Activated naive CD4-positive, alpha-beta T cell treated with anti-CD3 and anti-CD28 coated beads, Interleukin-2, amount 50 U/mL, for 24 hours (primary cell): ENCODE measurements around the gene STAP2.

Source experiments
- H3K27ac Mint-ChIP-seq: one replicate; pipeline ENCODE4 v1.8.0; 2021; ENCODE audit warnings: mild to moderate bottlenecking, mixed read lengths
- H3K27me3 Mint-ChIP-seq: one replicate; pipeline ENCODE4 v1.8.0; 2021; ENCODE audit warnings: mixed read lengths
- H3K36me3 Mint-ChIP-seq: one replicate; pipeline ENCODE4 v1.8.0; 2021; ENCODE audit warnings: mixed read lengths
- H3K4me1 Mint-ChIP-seq: one replicate; pipeline ENCODE4 v1.8.0; 2021; ENCODE audit warnings: mixed read lengths
- H3K4me3 Mint-ChIP-seq: one replicate; pipeline ENCODE4 v1.8.0; 2021; ENCODE audit warnings: mild to moderate bottlenecking, mixed read lengths
- H3K9me3 Mint-ChIP-seq: one replicate; pipeline ENCODE4 v1.8.0; 2021; ENCODE audit warnings: mixed read lengths

STAP2 gene

DNA sequence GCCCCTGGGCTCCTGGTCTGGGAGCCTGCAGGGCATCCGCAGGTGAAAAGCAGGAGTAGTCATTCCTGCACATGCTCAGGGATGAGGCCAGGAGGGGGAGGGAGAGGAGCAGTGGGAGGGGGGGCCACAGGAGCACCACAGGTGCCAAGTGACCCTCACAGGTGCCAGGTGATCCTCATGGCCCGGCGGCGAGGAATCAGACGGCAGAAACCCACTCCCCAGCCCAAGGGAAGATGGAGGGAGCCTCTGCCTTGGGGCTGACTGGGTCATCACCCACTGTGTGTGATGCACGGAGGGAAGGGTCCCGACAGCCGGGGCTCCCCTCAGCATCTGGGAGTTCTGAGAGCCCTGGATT lies 34.4 kb upstream of the STAP2 start:
- no peaks in the 10 kb centered on the region for H3K9me3 Mint-ChIP-seq
- H3K4me1 Mint-ChIP-seq: peaks cover 53% of the 10 kb centered on the region
- H3K27ac Mint-ChIP-seq: no peak overlapping the region
- no peak overlapping the region for H3K4me3 Mint-ChIP-seq
- no peaks in the 10 kb centered on the region for H3K27me3 Mint-ChIP-seq
- H3K36me3 Mint-ChIP-seq: no peaks in the 10 kb centered on the region

DNA sequence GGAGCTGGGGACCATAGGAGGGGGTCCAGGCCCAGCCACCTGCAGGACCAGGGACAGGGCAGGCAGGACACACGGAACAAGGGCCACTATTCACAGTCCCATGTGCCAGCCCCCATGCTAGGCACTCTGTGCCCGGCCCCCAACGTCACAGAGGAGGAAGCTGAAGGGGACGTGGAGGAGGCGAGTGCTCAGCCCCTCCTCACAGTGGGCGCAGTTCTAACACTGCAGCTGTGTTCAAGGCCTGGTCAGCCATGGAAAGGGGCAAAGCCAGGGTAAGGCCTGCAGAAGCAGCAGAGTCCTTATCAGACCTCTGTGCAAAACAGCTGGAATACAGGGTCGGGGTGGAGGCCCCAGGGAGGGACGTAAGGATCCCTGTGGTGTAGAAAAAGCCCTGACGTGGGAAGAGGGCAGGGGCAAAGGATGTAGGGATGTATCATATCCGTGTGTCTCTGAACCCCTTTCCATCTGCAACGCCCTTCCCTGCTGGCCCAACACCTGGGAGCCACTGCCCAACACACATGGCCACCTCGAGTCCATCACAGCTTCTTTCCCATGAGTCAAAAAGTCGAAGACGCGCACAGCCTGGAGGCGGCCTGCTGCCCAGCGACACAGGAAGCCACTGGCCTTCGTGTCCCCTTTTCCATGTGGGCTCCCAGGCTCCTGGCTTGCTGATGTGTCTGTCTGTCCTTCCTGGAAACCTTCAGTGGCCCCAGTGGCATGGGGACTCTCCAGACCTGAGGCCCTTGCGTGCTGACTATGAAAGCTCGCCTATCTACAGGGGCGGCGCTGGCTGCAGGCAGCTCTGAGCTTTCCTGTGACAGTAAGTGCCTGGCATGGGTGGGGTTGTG lies 33.8 kb upstream of the STAP2 start:
- H3K27ac Mint-ChIP-seq: peak overlapping the region; percentile 68
- no peaks in the 10 kb centered on the region for H3K27me3 Mint-ChIP-seq
- peaks cover 53% of the 10 kb centered on the region for H3K4me1 Mint-ChIP-seq
- no peak overlapping the region for H3K4me3 Mint-ChIP-seq
- H3K36me3 Mint-ChIP-seq: no peaks in the 10 kb centered on the region
- no peaks in the 10 kb centered on the region for H3K9me3 Mint-ChIP-seq

DNA sequence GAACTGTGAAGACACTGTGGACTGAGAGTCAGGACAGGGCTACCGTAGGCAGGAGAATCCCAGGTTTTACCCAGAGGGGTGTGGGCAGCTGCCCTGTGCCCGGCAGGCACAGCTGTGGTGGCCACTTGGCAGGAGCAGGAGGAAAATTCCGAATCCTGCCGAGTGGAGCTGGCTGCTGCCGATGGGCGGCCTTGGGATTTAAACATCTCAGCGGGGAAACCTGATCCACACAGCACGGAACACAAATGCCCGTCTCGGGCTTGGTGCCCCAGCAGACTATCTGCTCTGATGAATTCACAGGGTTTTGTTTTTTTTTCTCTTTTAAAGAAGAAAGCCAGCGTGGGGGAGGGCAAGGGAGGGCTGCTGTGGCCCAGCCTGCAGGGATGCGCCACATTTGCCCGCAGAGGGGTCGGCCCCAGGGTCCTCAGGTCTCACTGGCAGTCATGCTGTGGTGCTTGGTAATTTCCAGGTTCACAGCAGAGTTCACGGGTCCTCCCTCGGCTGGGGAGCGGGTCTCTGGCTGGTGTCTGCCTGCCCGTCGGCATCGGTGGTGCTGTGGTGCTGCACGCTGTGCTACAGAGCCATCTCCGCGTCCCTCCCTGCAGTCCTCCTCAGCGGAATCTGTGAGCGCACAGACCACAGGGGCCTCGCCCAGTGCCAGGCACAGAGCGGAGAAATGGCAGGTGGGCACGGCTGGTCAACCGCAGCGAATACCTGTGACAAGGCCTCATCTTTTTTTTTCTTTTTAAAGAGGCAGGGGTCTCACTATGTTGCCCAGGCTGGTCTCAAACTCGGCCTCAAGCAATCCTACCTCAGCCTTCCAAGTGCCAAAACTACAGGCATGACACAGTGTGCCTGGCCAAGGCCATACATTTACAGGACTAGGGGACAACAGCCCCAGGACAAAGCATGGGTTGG lies 32.9 kb upstream of the STAP2 start:
- H3K4me3 Mint-ChIP-seq: peak overlapping the region; percentile 19

DNA sequence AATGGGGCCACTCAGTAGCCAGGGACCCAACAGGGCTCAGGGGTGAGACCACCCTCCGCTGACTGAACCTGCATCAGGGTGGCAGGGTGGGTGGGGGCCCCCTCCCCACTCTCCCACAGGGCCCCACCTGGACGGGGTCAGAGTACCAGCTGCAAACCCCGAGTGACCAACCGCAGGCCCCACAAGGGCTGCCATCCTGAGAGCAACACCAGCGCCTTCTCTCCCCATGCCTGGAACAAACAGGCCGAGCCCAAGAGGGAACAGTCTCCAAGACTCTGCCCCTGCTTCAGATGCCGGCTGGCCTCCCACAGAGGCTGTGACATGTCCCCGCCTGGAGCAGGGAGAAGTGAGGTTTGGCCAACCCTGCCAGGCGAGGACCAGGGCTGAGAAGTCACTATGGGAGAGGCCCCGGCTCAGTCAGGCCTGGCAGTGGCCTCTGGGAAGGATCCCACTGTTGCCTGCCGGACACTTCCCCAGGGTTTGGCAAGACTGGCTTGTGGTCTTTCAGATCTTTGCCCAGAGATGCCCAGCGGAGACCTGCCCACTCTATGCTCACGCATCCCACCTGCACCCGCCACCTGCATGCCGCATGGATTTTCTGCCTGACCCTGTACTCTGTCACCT lies 31.9 kb upstream of the STAP2 start:
- Mint-ChIP-seq H3K4me3 (peak overlapping the region; percentile 79), H3K4me1 (peaks cover 37% of the 10 kb centered on the region), H3K36me3 (no peaks in the 10 kb centered on the region), H3K9me3 (no peaks in the 10 kb centered on the region), H3K27me3 (no peaks in the 10 kb centered on the region), H3K27ac (peak overlapping the region; percentile 68)

More for the DNA sequence above, 32.9 kb upstream of the STAP2 start:
- Mint-ChIP-seq H3K4me1 (peaks cover 47% of the 10 kb centered on the region), H3K27ac (peak overlapping the region; percentile 68), H3K27me3 (no peaks in the 10 kb centered on the region), H3K36me3 (no peaks in the 10 kb centered on the region), H3K9me3 (no peaks in the 10 kb centered on the region)

DNA sequence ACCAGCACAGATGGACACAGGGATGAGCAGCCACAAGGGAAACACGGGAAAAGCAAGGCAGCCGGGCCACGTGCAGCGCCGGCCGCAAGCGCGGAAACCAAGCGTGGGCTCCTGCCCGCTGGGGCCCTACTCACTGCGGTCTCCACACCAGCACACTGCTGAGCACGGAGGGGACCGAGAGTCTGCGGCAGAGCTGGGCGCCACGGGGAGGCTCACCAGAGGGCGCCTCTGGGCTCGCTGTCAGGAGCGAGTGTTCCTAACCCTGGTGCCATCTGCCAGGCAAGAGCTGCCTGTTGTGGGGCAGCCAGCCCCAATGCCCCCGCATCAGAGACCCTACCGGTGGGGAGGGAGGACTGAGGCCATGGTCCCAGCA lies 31.2 kb upstream of the STAP2 start:
- Mint-ChIP-seq H3K4me1 (peaks cover 34% of the 10 kb centered on the region), H3K4me3 (peak overlapping the region; percentile 79), H3K36me3 (no peaks in the 10 kb centered on the region), H3K9me3 (no peaks in the 10 kb centered on the region), H3K27ac (peak overlapping the region; percentile 97), H3K27me3 (no peaks in the 10 kb centered on the region)

DNA sequence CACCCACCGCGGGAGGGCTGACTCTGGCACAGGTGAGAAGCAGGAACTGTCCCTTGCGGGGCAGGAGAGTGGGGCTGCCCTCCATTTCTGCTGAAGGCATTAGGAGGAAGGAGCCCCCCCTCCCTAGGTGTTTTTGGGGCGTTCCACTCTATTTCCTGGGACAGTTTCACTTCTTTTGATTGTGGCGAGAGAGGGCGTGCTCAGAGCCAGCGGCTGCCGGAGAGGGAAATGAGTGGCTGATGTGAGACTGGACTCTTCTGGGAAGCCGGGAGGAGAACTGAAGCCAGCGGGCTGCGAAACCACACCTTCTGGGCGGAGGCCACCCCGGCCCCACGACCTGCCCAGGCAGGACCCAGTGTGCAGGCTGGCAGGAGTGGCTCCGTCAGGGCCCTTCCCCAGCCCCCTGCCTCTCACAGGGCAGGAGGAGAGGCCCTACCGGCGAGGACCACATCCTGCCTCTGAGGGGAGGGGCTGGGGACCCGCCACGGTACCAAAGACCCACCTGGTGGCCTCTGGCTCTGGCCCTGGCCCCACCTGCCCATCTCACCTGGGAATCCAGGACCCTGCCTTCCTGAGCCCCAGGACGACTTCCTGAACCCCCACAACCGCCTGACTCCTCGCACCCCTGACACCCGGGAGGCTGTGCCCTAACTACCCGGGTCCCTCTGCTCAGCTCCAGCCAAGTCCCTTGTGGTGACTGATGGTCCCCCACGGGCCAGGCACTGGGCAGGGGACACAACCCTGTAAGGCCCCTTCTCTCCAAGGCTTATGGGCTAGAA lies 30.7 kb upstream of the STAP2 start:
- H3K36me3 Mint-ChIP-seq: no peaks in the 10 kb centered on the region
- peak overlapping the region; percentile 87 for H3K4me3 Mint-ChIP-seq
- H3K4me1 Mint-ChIP-seq: peaks cover 34% of the 10 kb centered on the region
- H3K27ac Mint-ChIP-seq: peak overlapping the region; percentile 97
- no peaks in the 10 kb centered on the region for H3K27me3 Mint-ChIP-seq
- no peaks in the 10 kb centered on the region for H3K9me3 Mint-ChIP-seq

DNA sequence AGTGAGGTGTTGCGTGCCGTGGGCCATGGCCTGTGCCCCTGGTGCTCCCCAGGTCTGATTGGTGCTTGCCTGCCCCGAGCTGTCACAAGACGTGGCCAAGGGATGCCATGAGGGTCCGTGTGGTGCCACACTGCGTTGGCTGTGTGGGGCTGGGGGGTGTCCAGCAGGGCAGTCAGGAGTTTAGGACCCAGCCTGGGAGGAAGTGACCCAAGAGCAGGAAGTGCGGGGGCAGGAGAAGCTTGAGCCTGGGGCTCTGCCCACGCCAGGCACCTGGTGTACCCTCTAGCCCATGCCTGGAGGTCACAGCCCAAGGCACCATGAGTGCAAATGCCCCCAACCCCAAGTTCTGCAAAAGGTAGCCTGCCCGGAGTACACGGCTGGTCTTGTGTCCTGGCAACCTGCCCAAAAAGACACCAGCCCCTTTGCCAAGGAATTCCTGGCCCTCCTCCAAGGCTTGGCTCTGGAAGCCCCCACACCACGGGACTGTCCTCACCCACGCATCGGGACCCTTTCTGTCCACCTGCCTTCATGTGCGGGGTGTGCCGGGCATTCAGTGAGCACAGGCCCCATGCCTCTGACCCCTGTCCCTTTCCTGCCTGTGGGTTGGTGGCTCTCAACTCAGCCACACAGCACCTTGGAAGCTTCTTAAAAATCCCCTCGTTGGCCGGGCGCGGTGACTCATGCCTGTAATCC lies 29.6 kb upstream of the STAP2 start:
- Mint-ChIP-seq H3K4me3 (peak overlapping the region; percentile 87), H3K27ac (peak overlapping the region; percentile 87), H3K36me3 (no peaks in the 10 kb centered on the region), H3K27me3 (no peaks in the 10 kb centered on the region), H3K4me1 (peaks cover 30% of the 10 kb centered on the region), H3K9me3 (no peaks in the 10 kb centered on the region)

DNA sequence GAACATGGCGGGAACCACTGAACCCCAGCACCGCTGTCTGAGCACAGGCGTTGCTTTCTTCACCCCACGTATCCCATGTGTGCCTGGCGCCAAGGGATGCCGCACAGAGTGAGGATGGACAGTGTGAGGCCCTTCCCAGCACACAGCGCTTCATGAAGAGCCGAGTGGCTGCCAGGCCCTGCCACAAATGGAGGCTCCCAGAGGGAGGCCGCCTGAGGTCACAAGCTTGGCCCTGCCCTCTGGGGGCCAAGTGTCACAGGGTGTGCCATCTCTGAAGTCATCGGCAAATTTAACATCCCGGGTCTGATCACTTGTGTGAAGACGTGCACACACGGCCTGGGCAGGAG lies 29.1 kb upstream of the STAP2 start:
- Mint-ChIP-seq H3K27me3 (no peaks in the 10 kb centered on the region), H3K9me3 (no peaks in the 10 kb centered on the region), H3K4me1 (peaks cover 30% of the 10 kb centered on the region), H3K36me3 (no peaks in the 10 kb centered on the region), H3K27ac (peak overlapping the region; percentile 41), H3K4me3 (no peak overlapping the region)

DNA sequence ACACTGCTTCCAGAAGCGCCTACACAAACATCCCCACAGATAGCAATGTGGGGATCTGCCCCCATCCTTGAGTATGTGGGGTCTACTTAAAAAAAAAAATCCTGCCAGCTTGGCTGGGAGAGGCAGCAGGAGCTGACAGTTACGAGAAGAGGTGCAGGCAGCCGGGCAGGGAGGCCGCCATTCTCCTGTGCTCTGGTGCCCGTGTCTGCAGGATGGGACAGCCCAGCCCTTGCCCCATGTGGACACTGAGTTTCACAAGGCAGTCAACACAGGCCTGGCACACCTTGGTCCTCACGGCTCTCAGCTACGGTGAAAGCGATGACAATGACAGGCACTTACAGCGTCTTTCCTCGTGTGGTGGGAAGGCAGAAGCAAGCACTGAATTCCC lies 28.7 kb upstream of the STAP2 start:
- peaks cover 30% of the 10 kb centered on the region for H3K4me1 Mint-ChIP-seq
- no peak overlapping the region for H3K27ac Mint-ChIP-seq
- no peaks in the 10 kb centered on the region for H3K36me3 Mint-ChIP-seq

DNA sequence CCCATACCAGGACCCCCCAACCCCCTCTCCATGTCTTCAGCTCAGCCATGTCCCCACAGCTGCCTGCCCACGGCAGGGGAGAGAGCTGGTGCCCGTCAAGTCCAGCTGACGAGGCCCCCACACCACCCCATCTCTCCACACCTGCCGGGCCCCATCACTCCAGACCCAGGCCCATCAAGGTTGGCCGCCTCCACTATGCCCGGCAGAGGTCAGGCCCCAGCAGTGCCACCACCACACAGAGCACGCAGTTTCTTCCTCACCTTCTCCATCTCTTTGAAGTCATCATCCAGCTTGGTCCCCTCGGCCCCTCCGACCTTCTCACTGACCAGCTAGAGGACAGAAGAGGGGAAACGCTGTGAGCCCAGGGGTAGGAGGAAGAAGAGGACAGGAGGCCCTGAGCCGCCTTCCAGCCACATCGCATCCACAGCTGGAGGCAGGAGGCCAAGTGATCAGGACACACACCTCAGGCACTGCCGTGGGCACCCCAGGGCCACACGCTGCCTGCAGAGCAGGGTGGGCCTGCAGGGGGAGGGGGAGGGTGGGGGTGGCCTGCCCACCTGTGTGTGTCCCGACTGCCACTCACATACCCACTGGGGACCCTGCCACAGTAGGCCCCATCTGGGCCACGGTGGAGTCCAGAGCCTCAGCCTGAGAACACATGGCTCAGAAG lies 28.2 kb upstream of the STAP2 start:
- Mint-ChIP-seq H3K4me3 (no peak overlapping the region), H3K27me3 (no peaks in the 10 kb centered on the region), H3K4me1 (peaks cover 30% of the 10 kb centered on the region), H3K9me3 (no peaks in the 10 kb centered on the region), H3K27ac (no peak overlapping the region), H3K36me3 (peaks cover 2% of the 10 kb centered on the region)

More for the DNA sequence above, 28.7 kb upstream of the STAP2 start:
- H3K4me3 Mint-ChIP-seq: no peak overlapping the region
- H3K9me3 Mint-ChIP-seq: no peaks in the 10 kb centered on the region
- H3K27me3 Mint-ChIP-seq: no peaks in the 10 kb centered on the region

DNA sequence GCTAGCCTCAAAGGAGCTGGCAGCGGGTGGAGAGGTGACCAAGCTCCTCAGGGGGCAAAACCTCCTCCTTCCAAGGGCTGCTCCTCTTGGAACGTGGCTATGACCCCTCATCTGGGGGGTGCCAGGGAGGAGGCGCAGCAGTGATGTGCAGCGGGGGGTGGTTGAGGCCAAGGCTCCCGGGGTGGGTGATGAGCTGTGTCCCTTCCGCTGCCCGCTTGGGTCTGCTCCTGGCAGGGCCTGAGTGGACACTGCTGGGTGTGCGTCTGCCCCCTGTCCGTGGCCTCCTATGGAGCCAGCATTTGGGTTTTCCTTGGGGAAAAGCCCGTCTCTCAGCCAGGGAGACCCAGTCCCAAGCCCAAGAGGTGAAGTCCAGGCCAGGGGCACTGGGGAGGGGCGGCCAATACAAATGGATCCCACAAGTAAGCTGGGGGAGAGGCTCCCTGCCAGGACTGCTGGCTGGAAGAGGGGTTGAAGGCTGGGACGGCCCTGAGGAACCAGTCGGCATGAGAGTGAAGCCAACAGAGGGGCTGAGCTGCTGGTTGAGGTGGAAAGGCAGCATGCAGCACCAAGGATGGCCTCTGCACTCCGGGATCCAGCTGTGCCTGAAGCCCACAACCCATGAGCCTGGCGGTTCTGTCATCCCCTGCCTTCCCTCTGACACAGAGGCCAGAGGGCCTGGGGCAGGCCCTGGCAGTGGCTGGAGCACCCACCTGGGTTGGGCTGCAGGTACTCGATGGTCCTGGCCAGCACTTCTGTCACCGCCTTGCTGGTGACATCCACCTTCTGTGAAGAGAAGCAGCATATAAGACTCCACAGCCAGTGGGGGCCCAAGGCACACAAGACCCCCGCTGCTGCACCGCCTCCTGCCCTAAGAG lies 27.4 kb upstream of the STAP2 start:
- peaks cover 28% of the 10 kb centered on the region for H3K4me1 Mint-ChIP-seq
- H3K36me3 Mint-ChIP-seq: peaks cover 2% of the 10 kb centered on the region
- H3K9me3 Mint-ChIP-seq: no peaks in the 10 kb centered on the region
- no peak overlapping the region for H3K4me3 Mint-ChIP-seq
- no peak overlapping the region for H3K27ac Mint-ChIP-seq
- H3K27me3 Mint-ChIP-seq: no peaks in the 10 kb centered on the region

DNA sequence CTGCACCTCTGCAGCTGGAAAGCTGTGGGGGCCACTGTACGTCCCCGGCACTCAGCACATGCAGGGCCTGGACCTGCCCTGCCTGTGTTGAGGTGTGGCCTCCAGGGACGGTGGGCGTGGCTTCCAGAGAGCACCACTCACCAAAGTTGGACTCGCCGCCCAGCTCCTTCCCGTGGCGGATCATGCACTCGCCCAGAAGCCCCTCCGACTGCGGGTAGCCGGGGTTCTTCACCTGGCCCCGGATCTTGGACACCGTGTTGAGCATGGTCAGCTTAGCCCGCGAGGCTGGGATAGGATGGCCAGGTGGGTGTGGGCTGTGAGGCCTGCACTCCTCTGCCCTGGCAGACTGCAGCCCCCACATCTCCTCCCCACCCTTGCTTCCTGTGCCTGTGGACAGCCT lies 26.7 kb upstream of the STAP2 start:
- Mint-ChIP-seq H3K27ac (no peak overlapping the region), H3K4me3 (no peak overlapping the region), H3K4me1 (peaks cover 21% of the 10 kb centered on the region), H3K36me3 (peaks cover 2% of the 10 kb centered on the region), H3K9me3 (no peaks in the 10 kb centered on the region), H3K27me3 (no peaks in the 10 kb centered on the region)

DNA sequence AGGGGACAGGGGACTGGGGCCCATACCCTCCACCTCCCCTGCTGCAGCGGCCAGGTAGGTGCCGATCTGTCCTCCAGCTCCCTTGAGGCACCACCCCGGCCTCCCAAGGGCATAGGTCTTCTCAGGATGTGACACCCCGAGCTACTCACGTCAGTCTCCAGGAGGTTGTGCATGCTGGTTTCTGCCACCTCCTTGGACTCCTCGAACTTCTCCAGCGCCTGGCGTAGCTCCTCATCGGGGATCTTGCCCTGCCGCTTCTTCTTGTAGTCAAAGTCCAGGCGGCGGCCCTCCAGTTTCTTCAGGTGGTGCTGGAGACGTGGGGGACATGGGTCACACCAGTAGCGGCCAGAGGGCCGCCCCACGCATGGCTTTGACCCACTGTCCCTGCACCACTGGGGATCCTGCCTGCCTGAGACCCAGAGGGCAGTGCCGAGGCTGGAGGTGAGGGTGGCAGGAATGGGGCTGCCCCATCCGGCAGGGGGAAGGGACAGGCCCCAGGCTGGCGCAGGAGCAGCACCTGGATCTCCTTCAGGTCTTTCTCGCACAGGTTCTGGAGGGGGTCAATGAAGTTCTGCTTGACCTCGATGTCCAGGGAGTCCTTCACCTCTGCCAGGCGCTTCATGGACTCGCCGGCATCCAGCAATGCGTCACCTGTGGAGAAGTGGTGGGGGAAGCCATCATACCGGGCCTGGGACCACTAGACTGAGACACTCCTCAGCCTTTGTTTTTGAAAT lies 25.1 kb upstream of the STAP2 start:
- Mint-ChIP-seq H3K27ac (peak overlapping the region; percentile 12), H3K4me3 (no peak overlapping the region), H3K9me3 (no peaks in the 10 kb centered on the region), H3K27me3 (no peaks in the 10 kb centered on the region), H3K36me3 (peaks cover 2% of the 10 kb centered on the region), H3K4me1 (peaks cover 9% of the 10 kb centered on the region)
